ENCODE measurements around the gene FAM3A.
A peak's percentile ranks its signal among the peaks of the same experiment; 100 is the strongest.

Gene FAM3A

GRCh38 chrX:154458954-154459778, 56.9 kb downstream of the FAM3A start:
- DNase-seq (ENCODE audit: low read depth) = no peak

DNA sequence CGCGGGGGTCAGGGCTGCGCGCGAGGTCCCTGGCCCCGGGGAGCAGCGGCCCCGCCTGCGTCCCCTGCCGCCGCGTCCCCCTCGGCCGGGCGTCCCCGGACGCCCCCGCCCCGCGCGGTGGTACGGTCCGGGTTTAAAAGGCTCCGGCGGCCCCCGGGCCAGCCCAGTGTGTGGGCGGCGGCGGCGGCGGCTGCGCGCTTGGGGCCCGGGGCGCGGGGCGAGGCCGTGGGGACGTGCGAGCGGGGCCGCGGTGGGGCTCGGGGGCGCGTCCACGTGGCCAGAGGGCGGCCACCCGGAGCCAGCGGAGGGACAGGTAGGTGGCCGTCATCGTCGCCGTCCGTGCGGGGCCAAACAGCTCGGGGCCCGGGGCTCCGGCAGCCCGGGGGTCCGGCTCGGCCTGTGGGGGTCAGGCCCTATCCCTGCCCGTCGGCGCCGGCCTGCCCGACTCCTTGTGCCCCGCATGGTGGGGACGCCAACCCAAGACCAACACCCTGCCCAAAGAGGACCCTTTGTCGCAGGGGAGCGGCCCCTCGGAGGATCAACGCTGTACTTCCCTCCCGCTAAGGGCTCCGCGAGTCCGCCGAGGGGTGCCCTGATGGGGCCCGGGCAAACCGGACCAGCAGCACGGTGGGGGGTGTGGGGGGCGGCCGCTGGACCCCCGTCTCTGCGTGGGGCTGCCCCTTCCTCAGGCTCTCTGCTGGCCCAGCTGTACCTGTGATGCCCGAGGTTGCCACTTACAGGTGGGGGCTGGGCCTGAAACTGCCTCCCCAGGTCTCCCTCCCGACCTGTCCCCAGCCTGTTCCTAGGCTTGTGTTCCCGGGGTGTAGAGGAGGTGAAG, 57.7 kb downstream of the FAM3A start, which contains the start of gene PLXNA3:
TSS of gene PLXNA3 (plus strand) at position 166 of the 838 bp plus-strand sequence. CDS start 1,903 bp downstream, outside the sequence.
- DNase-seq (ENCODE audit: low read depth) = peak; percentile 49

DNA sequence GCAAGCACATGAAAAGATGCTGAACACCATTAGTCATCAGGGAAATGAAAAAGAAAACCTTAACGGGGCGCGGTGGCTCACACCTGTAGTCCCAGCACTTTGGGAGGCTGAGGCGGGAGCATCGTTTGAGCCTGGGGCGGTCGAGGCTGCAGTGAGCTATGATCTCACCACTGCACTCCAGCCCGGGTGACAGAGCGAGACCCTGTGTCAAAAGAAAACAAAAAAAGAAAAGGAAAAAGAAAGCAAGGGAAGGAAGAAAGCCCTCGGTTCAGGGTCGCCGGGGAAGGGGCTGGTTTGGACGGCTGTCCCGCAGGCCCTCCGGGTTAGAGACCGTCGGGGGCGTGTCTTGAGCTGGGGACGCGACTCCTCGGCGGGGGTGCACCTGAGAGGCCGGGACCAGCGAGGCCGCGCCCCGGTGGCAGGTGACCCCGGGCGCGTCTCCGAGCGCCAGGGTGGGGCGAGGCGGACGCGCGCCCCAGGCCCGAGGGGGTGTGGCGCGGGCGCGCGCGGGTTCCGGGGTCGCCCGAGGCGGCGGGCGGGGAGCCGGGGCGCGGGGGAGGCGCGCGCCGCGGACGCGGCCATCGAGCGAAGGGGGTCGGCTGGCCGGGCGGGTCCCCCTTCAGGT, 58.4 kb downstream of the FAM3A start:
- peak; percentile 42 for DNase-seq (ENCODE audit: low read depth)
